GM21619 (cell line): ENCODE measurements around the gene TNK1.
"Not testable (repeated sequence)": the region's sequence is repeated elsewhere in the genome, so short reads cannot be mapped to it uniquely, and the experiment has no call there.

Experiments
- ATAC-seq: cut with Tn5 transposase; IDR thresholded peaks from one replicate; pipeline ENCODE4 v1.9.1; 2021; ENCODE audit not compliant: unreplicated experiment

TNK1 gene

DNA sequence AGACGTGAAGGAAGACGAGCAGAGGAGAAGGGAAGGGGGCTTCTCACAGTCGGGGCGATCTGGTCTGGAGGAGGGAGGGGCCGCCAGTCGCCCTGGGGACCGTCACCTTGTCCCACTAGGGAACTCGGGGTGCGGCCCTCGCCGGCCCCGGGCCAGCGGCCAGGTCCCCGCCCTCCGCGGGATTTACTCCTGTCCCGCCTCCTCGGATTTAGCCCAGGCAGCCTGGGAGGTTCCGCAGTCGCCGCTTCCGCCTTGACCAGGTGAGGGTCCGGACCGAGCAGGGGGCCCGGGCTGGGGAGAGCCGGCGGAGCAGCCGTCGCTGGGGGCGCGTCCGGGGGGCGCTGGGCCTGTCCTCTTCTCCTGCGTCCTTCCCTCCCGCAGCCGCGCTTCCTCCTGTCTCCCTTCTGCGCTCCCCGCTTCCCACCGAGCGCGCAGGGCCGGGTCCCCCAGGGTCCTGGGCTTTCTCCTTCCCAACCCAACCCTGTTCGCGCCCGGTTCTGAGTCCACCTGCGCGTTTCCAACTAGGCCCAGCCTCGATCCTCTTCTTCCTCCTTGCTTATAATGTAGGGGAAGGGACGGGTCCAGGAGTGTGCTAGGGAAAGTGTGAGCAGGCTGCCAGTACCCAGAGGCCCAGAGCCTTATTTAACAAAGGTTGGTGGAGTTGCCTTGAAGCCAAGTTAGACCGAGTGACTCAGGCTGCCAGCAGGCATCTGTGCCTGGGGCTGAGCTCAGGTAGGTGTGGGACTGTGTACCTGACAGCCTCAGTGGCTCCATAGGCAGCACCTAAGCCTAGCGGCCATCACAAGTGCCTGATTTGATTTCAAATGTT lies at the start of gene TNK1:
TNK1 (plus strand) TSS at position 235 of the 829 bp plus-strand sequence. CDS start 1,838 bp downstream, outside the sequence.
- ATAC-seq: no peak

DNA sequence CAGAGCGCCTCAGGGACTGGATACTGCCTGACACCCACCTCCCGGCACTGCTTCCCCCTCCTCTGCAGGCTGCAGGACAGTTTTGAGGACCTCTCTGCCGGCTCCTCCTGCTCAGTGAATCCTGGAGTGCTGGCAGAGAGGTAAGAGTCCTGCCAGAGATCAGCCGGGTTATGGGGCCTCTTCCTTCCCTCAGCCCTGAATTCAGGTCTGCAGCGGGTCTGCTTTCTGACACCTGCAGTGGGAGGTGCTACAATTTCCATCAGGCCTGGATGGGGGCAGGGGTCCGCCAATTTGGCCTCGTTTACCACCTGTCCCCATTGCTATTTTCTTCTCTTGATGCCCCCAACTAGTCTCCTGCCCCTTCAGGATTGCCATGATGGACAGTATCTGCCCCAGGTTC lies 48.8 kb upstream of the TNK1 start:
- no peak for ATAC-seq

DNA sequence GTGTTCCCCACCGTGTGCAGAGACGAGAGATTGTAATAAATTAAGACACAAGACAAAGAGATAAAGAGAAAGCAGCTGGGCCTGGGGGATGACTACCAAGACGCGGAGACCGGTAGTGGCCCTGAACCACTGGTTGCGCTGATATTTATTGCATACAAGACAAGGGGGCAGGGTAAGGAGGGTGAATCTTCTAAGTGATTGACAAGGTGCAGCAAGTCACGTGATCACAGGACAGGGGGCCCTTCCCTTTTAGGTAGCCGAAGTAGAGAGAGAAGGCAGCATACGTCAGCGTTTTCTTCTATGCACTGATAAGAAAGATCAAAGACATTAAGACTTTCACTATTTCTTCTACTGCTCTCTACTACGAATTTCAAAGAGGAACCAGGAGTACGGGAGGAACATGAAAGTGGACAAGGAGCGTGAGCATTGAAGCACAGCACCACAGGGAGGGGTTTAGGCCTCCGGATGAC lies 48.3 kb upstream of the TNK1 start:
- ATAC-seq: not testable (repeated sequence)

DNA sequence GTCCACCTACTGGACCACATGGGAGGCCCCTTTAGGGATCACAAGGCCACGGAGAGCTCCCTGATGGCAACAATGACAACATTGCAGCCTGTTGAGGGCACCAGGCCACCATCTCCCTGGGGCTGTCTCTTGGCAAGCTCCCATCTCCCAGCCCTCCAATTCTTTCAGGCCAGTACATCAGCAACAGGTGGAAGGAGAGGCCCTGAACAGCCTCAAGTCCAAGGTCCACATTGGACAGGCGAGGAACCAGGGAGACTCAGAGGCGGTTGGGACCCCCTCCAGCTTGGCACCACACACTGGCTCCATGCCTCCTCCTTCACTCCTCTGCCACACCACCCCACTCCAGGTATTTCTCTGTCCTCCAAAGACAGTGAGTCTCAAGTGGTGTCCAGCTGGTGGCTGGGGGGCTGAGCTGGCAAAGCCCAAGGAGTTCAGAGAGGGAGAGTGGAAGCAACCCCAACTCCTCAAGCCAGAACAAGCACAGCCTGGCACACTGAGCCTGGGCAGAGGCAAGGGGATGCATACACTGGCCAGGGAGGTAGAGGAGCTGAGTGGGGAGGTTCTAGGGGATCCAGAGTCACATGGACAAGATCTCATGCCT lies 45.9 kb upstream of the TNK1 start:
- no peak for ATAC-seq

DNA sequence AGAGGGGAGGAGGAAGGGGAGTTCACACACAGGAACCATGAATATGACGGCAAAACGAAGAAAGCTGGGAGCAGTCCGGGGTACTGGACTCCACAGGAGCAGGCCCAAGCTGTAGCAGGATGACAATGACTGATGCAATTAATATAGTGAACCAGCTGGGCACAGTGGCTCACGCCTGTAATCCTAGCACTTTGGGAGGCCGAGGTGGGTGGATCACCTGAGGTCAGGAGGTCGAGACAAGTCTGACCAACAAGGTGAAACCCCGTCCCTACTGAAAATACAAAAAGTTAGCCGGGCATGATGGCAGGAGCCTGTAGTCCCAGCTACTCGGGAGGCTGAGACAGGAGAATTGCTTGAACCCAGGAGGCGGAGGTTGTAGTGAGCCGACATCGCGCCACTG lies 45.1 kb upstream of the TNK1 start:
- ATAC-seq: not testable (repeated sequence)

DNA sequence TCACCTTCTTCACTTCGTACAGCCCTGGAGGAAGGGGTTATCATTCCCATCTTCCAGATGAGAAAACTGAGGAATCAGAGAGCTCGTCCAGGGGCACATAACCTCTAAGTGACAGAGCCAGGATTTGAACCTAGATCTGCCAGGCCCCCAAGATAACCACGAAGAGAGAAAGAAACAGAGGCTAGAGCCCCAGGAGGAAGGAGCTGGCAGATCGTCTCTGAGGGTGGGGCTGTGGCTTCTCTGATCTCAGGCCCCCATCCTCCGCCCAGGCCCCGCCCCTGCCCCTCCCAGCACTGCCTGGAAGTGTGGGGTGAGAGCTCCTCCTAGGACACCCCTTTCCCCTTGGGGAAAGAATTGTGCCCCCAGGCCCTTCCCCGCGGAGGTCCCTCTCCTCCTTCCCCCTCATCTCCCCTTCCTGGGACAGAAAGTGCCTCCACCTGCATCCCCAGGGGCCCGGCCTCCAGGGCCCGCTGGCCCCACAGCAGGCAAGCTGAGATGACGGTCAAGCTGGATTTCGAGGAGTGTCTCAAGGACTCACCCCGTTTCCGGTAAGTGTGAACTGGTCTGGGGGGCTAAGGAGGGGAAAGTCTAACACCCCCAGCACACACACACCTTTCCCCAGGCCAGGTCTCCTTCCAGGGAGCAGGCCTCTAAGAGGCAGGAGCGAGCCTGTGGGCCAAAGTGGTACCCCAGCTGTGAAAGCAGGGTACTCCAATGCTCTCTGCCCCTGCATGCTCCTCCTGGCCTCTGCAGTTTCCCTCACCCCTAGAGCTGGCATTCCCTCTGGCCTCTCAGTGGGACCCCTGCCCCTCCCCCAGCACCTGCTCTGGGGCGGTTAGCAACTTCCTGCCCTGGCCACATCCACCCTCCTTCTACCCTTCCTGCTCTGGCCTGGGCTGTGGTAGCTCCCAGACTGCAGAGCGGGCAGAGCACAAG lies 44.4 kb upstream of the TNK1 start, which contains the start of gene ACAP1:
ACAP1 (plus strand) TSS at position 290 of the 936 bp plus-strand sequence; CDS start at position 496, 206 bp downstream.
- peak; percentile 64 for ATAC-seq

DNA sequence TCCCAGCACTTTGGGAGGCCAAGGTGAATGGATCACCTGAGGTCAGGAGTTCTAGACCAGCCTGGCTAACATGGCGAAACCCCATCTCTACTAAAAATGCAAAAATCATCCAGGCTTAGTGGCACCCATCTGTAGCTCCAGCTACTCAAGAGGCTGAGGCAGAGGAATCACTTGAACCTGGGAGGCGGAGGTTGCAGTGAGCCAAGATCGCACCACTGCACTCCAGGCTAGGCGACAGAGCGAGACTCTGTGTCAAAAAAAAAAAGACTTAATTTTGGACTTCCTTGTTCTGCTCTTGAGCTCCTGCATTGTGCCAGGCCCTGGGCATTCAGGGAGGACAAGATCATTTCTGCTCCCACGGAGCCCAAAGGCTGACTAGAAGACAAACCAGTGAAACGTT lies 43.3 kb upstream of the TNK1 start:
- ATAC-seq: not testable (repeated sequence)

DNA sequence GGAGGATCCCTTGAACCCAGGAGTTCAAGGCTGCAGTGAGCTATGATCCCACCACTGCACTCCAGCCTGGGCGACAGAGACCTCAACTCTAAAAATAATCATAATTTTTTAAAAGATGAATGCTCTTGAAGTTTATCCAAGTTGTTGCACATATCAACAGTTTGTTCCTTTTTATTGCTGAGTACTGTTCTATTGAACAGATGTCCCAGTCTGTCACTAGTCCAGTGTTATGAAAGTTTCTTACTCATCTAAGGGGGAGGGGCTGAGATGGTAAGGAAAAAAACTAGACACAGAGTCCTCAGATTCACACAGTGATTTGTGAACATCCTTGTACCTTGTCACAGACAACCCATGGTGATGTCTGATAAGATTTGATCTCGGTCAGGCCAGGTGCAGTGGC lies 40.7 kb upstream of the TNK1 start:
- ATAC-seq: no peak

DNA sequence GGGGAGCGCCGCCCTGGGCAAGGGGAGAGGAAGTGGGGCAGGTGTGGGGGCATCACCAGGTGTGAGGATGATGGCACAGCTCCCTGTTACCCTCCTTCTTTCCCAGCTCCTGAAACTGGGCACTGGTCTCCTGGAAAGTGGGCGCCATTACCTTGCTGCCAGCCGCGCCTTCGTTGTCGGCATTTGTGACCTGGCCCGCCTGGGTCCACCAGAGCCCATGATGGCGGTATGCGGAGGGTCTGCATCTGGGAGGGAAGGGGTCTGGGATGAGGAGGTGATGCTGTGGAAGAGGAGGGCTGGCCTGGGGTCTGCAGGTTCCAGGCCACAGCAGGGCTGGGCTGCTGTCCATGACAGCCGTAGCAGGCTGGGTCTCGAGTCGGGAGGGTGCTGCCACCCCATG lies 39.0 kb upstream of the TNK1 start:
- no peak for ATAC-seq

DNA sequence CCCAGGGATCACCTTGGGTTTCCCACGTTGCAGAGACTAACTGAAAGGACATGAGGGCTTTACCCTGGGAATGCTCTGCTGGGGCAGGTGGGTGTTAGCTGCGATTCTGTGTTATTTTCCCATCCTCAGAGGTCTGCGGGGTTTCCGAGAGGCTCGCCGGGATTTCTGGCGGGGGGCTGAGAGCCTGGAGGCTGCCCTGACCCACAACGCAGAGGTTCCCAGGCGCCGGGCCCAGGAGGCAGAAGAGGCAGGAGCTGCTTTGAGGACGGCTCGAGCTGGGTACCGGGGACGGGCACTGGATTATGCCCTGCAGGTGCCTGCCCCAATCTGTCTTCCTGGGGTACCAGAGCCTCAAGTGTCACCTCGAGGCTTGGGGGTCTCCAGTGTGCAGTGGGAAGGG lies 37.6 kb upstream of the TNK1 start:
- ATAC-seq: no peak

DNA sequence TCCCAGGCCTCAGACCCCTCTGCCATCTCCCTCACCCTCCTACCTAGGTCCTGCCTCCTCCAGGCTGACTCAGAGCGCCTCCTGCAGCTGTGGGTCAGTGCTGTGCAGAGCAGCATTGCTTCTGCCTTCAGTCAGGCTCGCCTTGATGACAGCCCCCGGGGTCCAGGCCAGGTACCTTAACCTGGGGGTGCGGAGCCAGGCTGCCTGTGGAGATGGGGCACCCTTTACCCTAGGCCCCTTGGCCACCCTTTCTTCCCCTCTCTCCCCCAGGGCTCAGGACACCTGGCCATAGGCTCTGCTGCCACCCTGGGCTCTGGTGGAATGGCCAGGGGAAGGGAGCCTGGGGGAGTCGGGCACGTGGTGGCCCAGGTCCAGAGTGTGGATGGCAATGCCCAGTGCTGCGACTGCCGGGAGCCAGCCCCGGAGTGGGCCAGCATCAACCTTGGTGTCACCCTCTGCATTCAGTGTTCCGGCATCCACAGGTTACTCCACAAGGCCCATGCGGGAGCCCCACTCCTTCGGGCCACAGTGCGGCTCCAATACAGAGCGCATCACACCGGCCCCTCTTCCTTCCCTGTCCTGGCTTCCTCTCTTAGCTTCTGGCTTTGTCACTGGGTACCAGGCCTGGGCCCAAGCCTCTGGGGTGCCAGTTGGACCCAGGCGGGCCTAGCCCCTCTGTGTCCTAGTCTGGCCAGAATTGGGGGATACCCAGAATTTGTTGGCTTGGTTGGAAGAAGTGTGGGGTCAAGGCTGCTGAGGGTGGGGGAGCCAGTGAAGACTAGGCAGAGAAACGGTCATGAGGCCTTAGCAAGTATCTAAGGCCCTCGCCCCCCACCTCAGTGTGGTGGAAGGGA lies 33.9 kb upstream of the TNK1 start:
- ATAC-seq: no peak

DNA sequence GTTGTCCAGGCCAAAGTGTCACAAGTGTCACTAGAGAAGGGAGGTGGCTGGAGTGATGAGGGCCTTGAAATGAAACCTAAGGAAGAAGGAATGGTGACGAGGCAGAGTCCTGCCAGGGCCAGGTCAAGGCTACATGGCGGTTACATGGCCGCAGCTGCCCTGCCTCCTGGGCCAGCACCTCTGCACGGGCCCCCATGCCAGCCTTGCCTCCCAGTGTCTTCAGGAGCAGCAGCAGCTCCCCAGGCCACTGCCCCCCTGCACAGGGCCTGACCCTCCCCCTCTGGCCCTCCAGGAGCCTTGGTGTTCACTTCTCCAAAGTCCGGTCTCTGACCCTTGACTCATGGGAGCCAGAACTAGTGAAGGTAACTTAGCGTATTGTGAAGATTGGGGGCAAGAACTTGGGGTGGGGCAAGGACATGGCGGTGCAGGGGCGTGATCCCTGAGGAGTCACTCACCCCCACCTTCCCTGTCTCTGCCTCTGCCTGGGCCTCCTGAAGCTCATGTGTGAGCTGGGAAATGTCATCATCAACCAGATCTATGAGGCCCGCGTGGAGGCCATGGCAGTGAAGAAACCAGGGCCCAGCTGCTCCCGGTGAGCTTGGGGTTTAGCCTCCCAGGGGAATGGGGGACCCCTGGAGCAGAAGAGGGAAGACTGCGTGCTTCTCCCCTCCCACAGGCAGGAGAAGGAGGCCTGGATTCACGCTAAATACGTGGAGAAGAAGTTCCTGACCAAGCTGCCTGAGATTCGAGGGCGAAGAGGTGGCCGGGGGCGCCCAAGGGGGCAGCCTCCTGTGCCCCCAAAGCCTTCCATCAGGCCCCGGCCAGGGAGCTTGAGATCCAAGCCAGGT lies 33.0 kb upstream of the TNK1 start:
- no peak for ATAC-seq

DNA sequence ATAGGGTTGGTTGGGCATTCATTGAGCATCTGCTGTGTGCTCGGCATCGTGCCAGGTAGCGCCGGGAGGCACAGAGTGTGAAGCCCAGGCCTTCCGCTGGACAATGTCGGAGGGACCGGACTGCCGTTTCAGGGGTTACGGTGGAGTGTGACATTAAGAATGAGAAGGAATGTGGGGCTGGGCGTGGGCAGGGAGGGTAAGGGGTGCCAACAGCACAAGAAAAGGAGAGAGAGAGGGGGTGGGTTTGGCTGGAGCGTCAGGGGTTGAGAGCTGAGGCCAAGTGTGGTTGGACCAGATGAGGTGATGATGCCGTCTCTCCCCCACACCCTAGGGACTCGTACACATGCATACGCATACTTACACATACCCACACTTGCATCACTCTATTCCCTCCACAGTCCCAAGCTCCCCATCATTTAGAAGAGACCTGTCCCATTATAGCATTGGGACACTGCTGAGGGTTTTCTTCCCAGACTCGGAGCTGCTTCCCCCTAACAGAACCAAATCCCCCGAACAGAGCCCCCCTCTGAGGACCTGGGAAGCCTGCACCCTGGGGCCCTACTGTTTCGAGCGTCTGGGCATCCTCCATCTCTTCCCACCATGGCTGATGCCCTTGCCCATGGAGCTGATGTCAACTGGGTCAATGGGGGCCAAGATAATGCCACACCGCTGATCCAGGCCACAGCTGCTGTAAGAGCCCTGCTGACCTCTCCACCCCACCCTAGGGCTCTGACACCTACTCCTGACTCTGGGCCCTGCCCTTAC lies 32.2 kb upstream of the TNK1 start:
- ATAC-seq: no peak

DNA sequence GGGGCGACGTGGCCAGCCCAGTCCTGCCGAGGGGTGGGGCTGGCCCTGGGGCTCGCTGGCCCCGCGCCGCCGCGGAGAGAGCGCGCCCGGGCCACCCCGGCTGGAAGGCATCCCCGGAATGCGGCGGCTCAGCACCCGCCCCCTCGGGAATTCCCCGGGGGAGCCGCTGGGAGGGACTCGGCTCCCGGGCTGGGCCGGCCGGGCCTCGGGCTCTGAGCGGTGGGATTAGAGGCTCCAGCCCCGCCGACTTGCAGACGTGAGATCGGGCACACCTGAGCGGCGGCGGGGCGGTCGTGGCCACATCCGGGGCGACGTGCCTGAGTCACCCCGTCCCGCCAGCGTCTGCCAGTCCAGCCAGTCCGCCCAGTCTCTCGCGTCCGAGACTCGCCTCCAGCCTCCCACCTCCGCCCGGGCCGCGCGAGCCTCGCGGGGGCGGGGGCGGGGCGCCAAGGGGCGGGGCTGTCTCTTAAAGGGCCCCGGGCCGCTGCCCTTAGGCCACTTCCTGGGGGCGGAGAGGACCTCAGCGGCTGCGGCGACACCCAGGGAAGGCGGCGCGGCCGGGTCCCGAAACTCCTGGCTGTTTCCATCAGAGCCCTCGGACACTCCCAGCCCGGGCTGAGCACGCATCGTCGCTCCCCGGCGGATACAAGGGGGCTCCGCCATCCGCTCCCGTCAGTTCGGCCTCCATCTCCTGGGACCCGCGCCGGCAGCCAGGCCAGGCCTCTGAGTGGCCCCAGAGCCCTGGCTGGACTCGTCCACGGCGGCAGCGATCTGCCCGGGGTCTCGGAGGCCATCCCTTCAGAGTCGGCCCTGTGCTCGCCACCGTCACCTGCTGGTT lies 29.0 kb upstream of the TNK1 start, which contains the start of gene KCTD11:
KCTD11 (plus strand) TSS at position 498 of the 838 bp plus-strand sequence.
- peak; percentile 60 for ATAC-seq

DNA sequence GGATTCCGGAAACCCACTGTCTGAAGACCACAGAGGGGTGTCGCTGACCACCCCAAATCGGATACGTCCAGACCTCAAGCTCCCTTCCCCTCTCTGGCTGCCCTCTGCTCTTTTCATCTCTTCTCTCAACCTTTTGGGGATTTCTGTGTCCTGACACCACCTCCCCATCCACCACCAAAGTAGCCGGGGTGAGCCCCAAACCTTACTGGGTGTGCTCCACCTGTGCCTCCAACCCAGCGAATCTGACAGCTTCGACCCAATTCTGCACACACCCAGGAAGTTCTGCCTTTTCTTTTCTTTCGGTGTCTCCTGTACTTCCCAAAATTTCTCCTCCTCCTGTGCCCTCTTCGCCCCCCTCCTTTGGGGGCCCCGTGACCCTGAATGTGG lies 28.4 kb upstream of the TNK1 start:
- no peak for ATAC-seq

DNA sequence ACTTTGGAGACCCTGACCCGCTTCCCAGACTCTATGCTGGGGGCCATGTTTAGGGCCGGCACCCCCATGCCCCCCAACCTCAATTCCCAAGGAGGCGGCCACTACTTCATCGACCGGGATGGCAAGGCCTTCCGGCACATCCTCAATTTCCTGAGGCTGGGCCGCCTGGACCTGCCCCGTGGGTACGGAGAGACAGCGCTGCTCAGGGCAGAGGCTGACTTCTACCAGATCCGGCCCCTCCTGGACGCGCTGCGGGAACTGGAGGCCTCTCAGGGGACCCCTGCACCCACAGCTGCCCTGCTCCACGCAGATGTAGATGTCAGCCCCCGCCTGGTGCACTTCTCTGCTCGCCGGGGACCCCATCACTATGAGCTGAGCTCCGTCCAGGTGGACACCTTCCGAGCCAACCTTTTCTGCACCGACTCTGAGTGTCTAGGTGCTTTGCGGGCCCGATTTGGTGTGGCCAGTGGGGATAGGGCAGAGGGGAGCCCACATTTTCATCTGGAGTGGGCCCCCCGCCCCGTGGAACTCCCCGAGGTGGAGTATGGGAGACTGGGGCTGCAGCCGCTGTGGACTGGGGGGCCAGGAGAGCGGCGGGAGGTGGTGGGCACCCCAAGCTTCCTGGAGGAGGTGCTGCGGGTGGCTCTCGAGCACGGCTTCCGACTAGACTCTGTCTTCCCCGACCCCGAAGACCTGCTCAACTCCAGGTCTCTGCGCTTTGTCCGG lies 27.8 kb upstream of the TNK1 start:
- no peak for ATAC-seq

DNA sequence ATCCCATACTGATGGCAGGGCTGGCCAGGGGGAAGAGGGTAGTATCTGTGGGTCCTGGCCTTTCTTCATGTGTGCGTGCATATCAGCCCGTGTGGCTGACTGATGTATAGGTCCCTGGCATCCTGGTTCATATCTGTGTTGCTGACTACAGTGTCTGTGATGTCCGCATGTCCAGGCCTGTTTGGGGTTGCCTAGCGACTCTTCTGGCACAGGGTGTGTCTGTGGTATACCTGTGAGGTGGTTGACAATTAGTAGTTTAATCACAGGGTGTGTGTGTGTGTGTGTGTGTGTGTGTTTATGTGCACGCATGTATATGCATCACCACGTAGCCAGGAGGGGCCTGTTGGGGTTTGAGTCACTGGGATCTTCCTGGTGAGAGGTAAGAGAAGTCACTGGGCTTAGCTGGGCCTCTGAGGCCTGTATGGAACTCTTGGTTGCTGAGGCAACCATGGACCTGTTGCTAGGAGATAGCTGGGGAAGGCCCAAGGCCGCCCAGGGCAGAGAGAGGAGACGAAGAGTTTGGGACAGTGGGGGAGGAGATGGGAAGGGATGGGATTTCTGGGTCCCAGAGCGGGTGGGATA lies 26.5 kb upstream of the TNK1 start:
- no peak for ATAC-seq
